A549 (cell line): ENCODE measurements around the gene RAB10. TPM values are rescaled to one million over a fixed set of nuclear protein-coding genes. Genes with fewer than 3 reads are reported as not detected.

Experiments used
- ATAC-seq, 2 experiments: fragments of 200-7000 bp in 1 of 2; fragments of >200 bp in 1 of 2; cut with Nextera tagmentation in 1 of 2; cut with Tn5 transposase in 1 of 2; 3 replicates each; pipeline versions ENCODE4 v1.8.0 to v1.9.1; 2018 to 2020; ENCODE audit warnings: mild to moderate bottlenecking in 1 of 2, moderate library complexity in 1 of 2
- CTCF ChIA-PET: fragments of 300-600 bp; sonication (Branson Sonifier 250); formaldehyde crosslinking; extraction: SDS; loops from one replicate; lab custom pipeline; 2021; ENCODE audit warnings: antibody characterized with exemption, inconsistent platforms; lab: Yijun Ruan, JAX
- POLR2A ChIA-PET: fragments of 350-600 bp; formaldehyde crosslinking; extraction: SDS; loops from one replicate; lab custom pipeline; 2021; ENCODE audit warnings: antibody characterized with exemption, inconsistent platforms; lab: Yijun Ruan, JAX
- DNase-seq, 2 experiments: peaks; one replicate each; pipeline versions ENCODE4 v3.0.0 to v3.0.0-alpha.2; 2011 to 2016; ENCODE audit warnings: low read depth in 1 of 2, low spot score in 1 of 2
- FAIRE-seq: peaks from 2 replicates; lab custom pipeline; 2011; peaks lifted over from hg19 to GRCh38; lab: Jason Lieb, UNC
- H3K27ac ChIP-seq, 2 experiments: fragments of >200 bp; sonication (Bioruptor Twin); formaldehyde crosslinking; 3 replicates each; pipeline ENCODE4 v1.5.1; 2016 to 2017
- H3K4me1 ChIP-seq: fragments of >200 bp; sonication (Bioruptor Twin); formaldehyde crosslinking; 3 replicates; pipeline ENCODE4 v1.6.1; 2016
- H3K4me2 ChIP-seq: fragments of >200 bp; sonication (Bioruptor Twin); formaldehyde crosslinking; 3 replicates; pipeline ENCODE4 v1.6.1; 2016
- H3K4me3 ChIP-seq: fragments of >200 bp; sonication (Bioruptor Twin); formaldehyde crosslinking; 3 replicates; pipeline ENCODE4 v1.5.1; 2016
- H3K9me3 ChIP-seq: fragments of >200 bp; sonication (Bioruptor Twin); formaldehyde crosslinking; 3 replicates; pipeline ENCODE4 v1.6.1; 2016
- BCL3 ChIP-seq: fragments of >200 bp; sonication (Bioruptor Twin); formaldehyde crosslinking; IDR thresholded peaks from 3 replicates; pipeline ENCODE4 v1.6.1; 2016
- CBX2 ChIP-seq: fragments of 200-600 bp; sonication (generic); IDR thresholded peaks from 2 replicates; pipeline ENCODE4 v1.6.1; 2016; ENCODE audit warnings: low read depth, mild to moderate bottlenecking, borderline replicate concordance
- EHMT2 ChIP-seq: fragments of 200-600 bp; sonication (generic); IDR thresholded peaks from 2 replicates; pipeline ENCODE4 v1.6.1; 2016; ENCODE audit warnings: antibody characterized with exemption, low read depth, mild to moderate bottlenecking, moderate library complexity
- EP300 ChIP-seq, 2 experiments: fragments of >200 bp; sonication (Bioruptor Twin); formaldehyde crosslinking; IDR thresholded peaks; 2 replicates in 1 of 2; 3 replicates in 1 of 2; pipeline ENCODE4 v1.6.1; 2016 to 2017
- FOSL2 ChIP-seq, 2 experiments: fragments of 450-650 bp in 1 of 2; fragments of >200 bp in 1 of 2; sonication (Bioruptor Twin) in 1 of 2; formaldehyde crosslinking; IDR thresholded peaks; 2 replicates each; pipeline versions ENCODE4 v1.5.0 to v1.6.1; 2016 to 2020; ENCODE audit warnings: mild to moderate bottlenecking in 1 of 2, moderate library complexity in 1 of 2
- FOXS1 ChIP-seq: fragments of 250-450 bp; sonication (Bioruptor Pico); IDR thresholded peaks from 2 replicates; pipeline ENCODE4 v1.5.0; 2020; ENCODE audit warnings: mild to moderate bottlenecking, moderate library complexity
- HDAC2 ChIP-seq: fragments of 200-600 bp; sonication (generic); IDR thresholded peaks from 2 replicates; pipeline ENCODE4 v1.6.1; 2016
- HEYL ChIP-seq: fragments of 250-450 bp; sonication (Bioruptor Pico); IDR thresholded peaks from 2 replicates; pipeline ENCODE4 v1.8.0; 2021; ENCODE audit warnings: mild to moderate bottlenecking, moderate library complexity
- HMGXB4 ChIP-seq: fragments of 250-450 bp; sonication (Bioruptor Pico); IDR thresholded peaks from 2 replicates; pipeline ENCODE4 v1.5.0; 2021; ENCODE audit warnings: mild to moderate bottlenecking, moderate library complexity, borderline replicate concordance
- HOXA7 ChIP-seq: fragments of 250-450 bp; sonication (Bioruptor Pico); IDR thresholded peaks from 2 replicates; pipeline ENCODE4 v1.5.0; 2020; ENCODE audit warnings: mild to moderate bottlenecking, moderate library complexity
- KDM1A ChIP-seq: fragments of 200-600 bp; sonication (generic); IDR thresholded peaks from 2 replicates; pipeline ENCODE4 v1.6.1; 2016; ENCODE audit warnings: low read depth, mild to moderate bottlenecking
- KDM5A ChIP-seq: fragments of 200-600 bp; sonication (generic); IDR thresholded peaks from 2 replicates; pipeline ENCODE4 v1.6.1; 2016; ENCODE audit warnings: antibody characterized with exemption, mild to moderate bottlenecking
- MAFK ChIP-seq: fragments of 450-650 bp; IDR thresholded peaks from 2 replicates; pipeline ENCODE4 v1.6.1; 2014; ENCODE audit not compliant: partially characterized antibody
- MAZ ChIP-seq: fragments of 150-350 bp; IDR thresholded peaks from 2 replicates; pipeline ENCODE4 v1.6.1; 2014; ENCODE audit warnings: antibody characterized with exemption, low read depth, low read length, borderline replicate concordance
- MYC ChIP-seq: IDR thresholded peaks from 2 replicates; pipeline ENCODE4 v1.6.1; 2012; ENCODE audit warnings: mild to moderate bottlenecking, inconsistent platforms, low read length, improper control_type of control experiment, borderline replicate concordance
- POLR2A ChIP-seq: IDR thresholded peaks from 2 replicates; pipeline ENCODE4 v1.6.1; 2012; ENCODE audit warnings: mild to moderate bottlenecking, low read length
- RARB ChIP-seq: fragments of 250-450 bp; sonication (Bioruptor Pico); IDR thresholded peaks from 2 replicates; pipeline ENCODE4 v1.8.0; 2021; ENCODE audit warnings: mild to moderate bottlenecking, moderate library complexity
- RNF2 ChIP-seq: fragments of 200-600 bp; sonication (generic); IDR thresholded peaks from 2 replicates; pipeline ENCODE4 v1.6.1; 2016; ENCODE audit warnings: low read depth, mild to moderate bottlenecking, antibody characterized with exemption, moderate library complexity, borderline replicate concordance
- SMC3 ChIP-seq: fragments of >200 bp; sonication (Bioruptor Twin); formaldehyde crosslinking; IDR thresholded peaks from 3 replicates; pipeline ENCODE4 v1.6.1; 2018; ENCODE audit warnings: inconsistent platforms
- ZFP36 ChIP-seq: fragments of 450-650 bp; IDR thresholded peaks from 2 replicates; pipeline ENCODE4 v1.6.1; 2014; ENCODE audit warnings: borderline replicate concordance; ENCODE audit not compliant: partially characterized antibody
- ZNF302 ChIP-seq: fragments of 250-450 bp; sonication (Bioruptor Pico); IDR thresholded peaks from 2 replicates; pipeline ENCODE4 v1.9.0; 2021; ENCODE audit warnings: inconsistent platforms, mild to moderate bottlenecking, moderate library complexity
- WGBS: methylation state at CpG from one replicate; pipeline ENCODE4 v1.1.6; 2017; ENCODE audit errors: missing lambda C conversion rate; 5-methylcytosine and 5-hydroxymethylcytosine counted together
- polyA plus RNA-seq, 4 experiments: library from polyadenylated mRNA; depleted of rRNA in 3 of 4; stranded (reverse); fragments of >200 nt; fragmentation: RNase III in 1 of 4; extraction: RNeasy Plus Mini Kit Qiagen cat#74134 plus additional on column Dnase treatment in 1 of 4; gene quantifications; 2 replicates in 3 of 4; 3 replicates in 1 of 4; pipeline ENCODE4 v1.2.3, GENCODE V29; 2011 to 2017
- TF ChIP-seq, protein P1 (sequence below): fragments of >200 bp; sonication (Bioruptor Twin); formaldehyde crosslinking; IDR thresholded peaks from 2 replicates; pipeline ENCODE4 v1.6.1; 2016

Gene RAB10
- polyA plus RNA-seq, 2 of the 4 experiments (the other 2 are of a cell fraction), result 272 to 692 TPM

DNA sequence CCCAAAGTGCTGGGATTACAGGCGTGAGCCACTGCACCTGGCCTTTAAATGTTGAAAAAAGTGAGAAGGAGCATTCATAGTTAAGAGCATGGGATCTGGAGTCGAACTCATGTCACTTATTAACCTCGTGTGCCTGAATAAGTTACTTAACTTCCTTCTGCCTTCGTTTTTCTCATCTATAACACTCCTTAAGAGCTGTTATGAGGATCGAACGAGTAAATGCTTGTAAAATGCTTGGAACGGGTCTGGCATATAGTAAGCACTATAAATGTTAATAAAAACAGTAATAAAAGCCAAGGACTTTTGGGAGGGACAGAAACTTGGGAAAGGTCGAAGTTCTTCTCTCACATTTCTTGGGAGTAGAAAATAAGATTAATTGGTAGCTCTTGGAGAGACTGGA lies 40.8 kb downstream of the RAB10 start:
- Histone ChIP-seq H3K27ac (peak overlapping the region; percentile 15 to 21; a peak in 5 of 6 replicates), H3K4me3 (no peak overlapping the region), H3K9me3 (no peaks in the 10 kb centered on the region), H3K4me2 (peak overlapping the region; percentile 49), H3K4me1 (peaks cover 93% of the 10 kb centered on the region)
- 24% methylated on average over 8 of the region's 8 CpGs for WGBS
- FAIRE-seq (no peak), DNase-seq (no peak), ATAC-seq (no peak)
- no peak for TF ChIP-seq EHMT2
- no peak for TF ChIP-seq MAFK
- TF ChIP-seq RARB (CRISPR knock-in tag), result no peak
- TF ChIP-seq FOSL2 (IDR thresholded peaks at IDR 0.05), result no peak
- TF ChIP-seq FOSL2 (CRISPR knock-in tag; IDR thresholded peaks at IDR 0.05), result no peak
- no peak for TF ChIP-seq KDM1A
- TF ChIP-seq, protein P1, sequence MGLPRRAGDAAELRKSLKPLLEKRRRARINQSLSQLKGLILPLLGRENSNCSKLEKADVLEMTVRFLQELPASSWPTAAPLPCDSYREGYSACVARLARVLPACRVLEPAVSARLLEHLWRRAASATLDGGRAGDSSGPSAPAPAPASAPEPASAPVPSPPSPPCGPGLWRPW, result no peak
- TF ChIP-seq MYC, result no peak
- TF ChIP-seq RNF2, result no peak
- no peak for TF ChIP-seq MAZ
- no peak for TF ChIP-seq HDAC2
- TF ChIP-seq KDM5A, result no peak
- no peak for TF ChIP-seq POLR2A
- TF ChIP-seq HMGXB4 (CRISPR knock-in tag), result no peak
- TF ChIP-seq CBX2, result no peak
- no peak for TF ChIP-seq HOXA7 (CRISPR knock-in tag)
- no peak for TF ChIP-seq BCL3
- TF ChIP-seq EP300 (IDR thresholded peaks at IDR 0.05), result no peak
- CTCF ChIA-PET, result interaction anchor here (0.8 to 5.6 kb wide), 8 partner anchors 10 to 129 kb away, joined by 3 to 30 read pairs (median 6); no protein-coding TSS in a partner anchor
- POLR2A ChIA-PET, result interaction anchor here (1.0 to 1.3 kb wide), 2 partner anchors 11 to 40 kb away, joined by 3 to 6 read pairs; partner anchors contain the start of gene RAB10

- peak overlapping the region; percentile 49 for H3K4me2 ChIP-seq
- no peak for FAIRE-seq
- H3K4me3 ChIP-seq, result no peak overlapping the region
- ChIA-PET POLR2A (interaction anchor here (1.0 to 1.3 kb wide), 2 partner anchors 12 to 41 kb away, joined by 3 to 6 read pairs; partner anchors contain the start of gene RAB10), CTCF (interaction anchor here (1.2 to 5.6 kb wide), 7 partner anchors 11 to 124 kb away, joined by 3 to 30 read pairs (median 6); no protein-coding TSS in a partner anchor)
- no peaks in the 10 kb centered on the region; the same call in 2 of the 3 replicates for H3K9me3 ChIP-seq
- no peak for ATAC-seq
- H3K27ac ChIP-seq, result peak overlapping the region; percentile 15 to 21; a peak in 3 of 6 replicates
- TF ChIP-seq HMGXB4 (CRISPR knock-in tag), result no peak
- no peak for TF ChIP-seq FOSL2 (IDR thresholded peaks at IDR 0.05)
- no peak for TF ChIP-seq FOSL2 (CRISPR knock-in tag; IDR thresholded peaks at IDR 0.05)
- no peak for TF ChIP-seq EHMT2
- TF ChIP-seq SMC3, result no peak
- TF ChIP-seq FOXS1, result no peak
- no peak for TF ChIP-seq HEYL (CRISPR knock-in tag)
- no peak for TF ChIP-seq ZFP36
- no peak for TF ChIP-seq CBX2
- TF ChIP-seq ZNF302 (CRISPR knock-in tag), result no peak
- WGBS, result 76% methylated on average over 1 of the region's 1 CpG
- no peak for DNase-seq
- peaks cover 93% of the 10 kb centered on the region for H3K4me1 ChIP-seq
Observed at GRCh38 chr2:26075173-26075572, 41.3 kb downstream of the RAB10 start.
